Ureter (tissue), 1 donor: ENCODE measurements around the gene SHOC2. TPM values are rescaled to one million over a fixed set of nuclear protein-coding genes. Genes with fewer than 3 reads are reported as not detected.
A peak's percentile ranks its signal among the peaks of the same experiment; 100 is the strongest.

ENCODE experiments used
- DNase-seq: peaks from one replicate; pipeline ENCODE4 v3.0.0-alpha.2; 2020; ENCODE audit warnings: low spot score
- total RNA-seq: library from RNA; stranded (reverse); gene quantifications from one replicate; pipeline ENCODE4 v1.2.4, GENCODE V29; 2023
- donor health status: DM: yes; HTN: yes; CAD: no.

SHOC2 gene
- total RNA-seq = 68.3 TPM

GRCh38 chr10:110919349-110919931 lies at the start of gene SHOC2:
Gene SHOC2 (plus strand): TSS chr10:110919604. CDS start chr10:110964359, 44,755 bp downstream.
- no peak for DNase-seq

GRCh38 chr10:110870823-110871297 lies 48.5 kb upstream of the SHOC2 start:
- DNase-seq = no peak

GRCh38 chr10:110871298-110872084 lies 47.9 kb upstream of the SHOC2 start, which contains the start of gene PDCD4:
Gene PDCD4 (plus strand): TSS chr10:110871928. CDS start chr10:110876028, 4,100 bp downstream.
- DNase-seq = peak; percentile 100

GRCh38 chr10:110872145-110872983 lies 47.0 kb upstream of the SHOC2 start:
- peak; percentile 76 for DNase-seq

GRCh38 chr10:110872984-110873923 lies 46.1 kb upstream of the SHOC2 start:
- DNase-seq = no peak

GRCh38 chr10:110873951-110874350 lies 45.5 kb upstream of the SHOC2 start:
- no peak for DNase-seq

GRCh38 chr10:110876000-110876399 lies 43.4 kb upstream of the SHOC2 start:
- no peak for DNase-seq

GRCh38 chr10:110876788-110877187 lies 42.6 kb upstream of the SHOC2 start:
- DNase-seq = no peak

GRCh38 chr10:110880012-110880411 lies 39.4 kb upstream of the SHOC2 start:
- DNase-seq = no peak

GRCh38 chr10:110881247-110881646 lies 38.2 kb upstream of the SHOC2 start:
- no peak for DNase-seq

GRCh38 chr10:110881905-110882304 lies 37.5 kb upstream of the SHOC2 start:
- no peak for DNase-seq

GRCh38 chr10:110883924-110884323 lies 35.5 kb upstream of the SHOC2 start:
- DNase-seq = no peak

GRCh38 chr10:110885932-110886674 lies 33.3 kb upstream of the SHOC2 start:
- DNase-seq = no peak

- no peak for DNase-seq
These were observed 31.8 kb upstream of the SHOC2 start for GRCh38 chr10:110887560-110887959.

- no peak for DNase-seq
These were observed 26.7 kb upstream of the SHOC2 start for GRCh38 chr10:110892602-110893288.

GRCh38 chr10:110893559-110894179 lies 25.7 kb upstream of the SHOC2 start:
- DNase-seq = no peak

- DNase-seq = no peak
These were observed 22.2 kb upstream of the SHOC2 start for GRCh38 chr10:110897184-110897583.

GRCh38 chr10:110898391-110898790 lies 21.0 kb upstream of the SHOC2 start:
- no peak for DNase-seq

GRCh38 chr10:110900983-110901382 lies 18.4 kb upstream of the SHOC2 start:
- no peak for DNase-seq
